SK-N-SH treated with all-trans-retinoic acid at 6 μM for 48 hours (cell line): ENCODE results near the gene TRPM2.

Experiments
- ARNTL ChIP-seq: fragments of 450-650 bp; formaldehyde crosslinking; IDR thresholded peaks from 2 replicates; pipeline ENCODE4 v1.5.0; 2020; ENCODE audit warnings: low read depth, mild to moderate bottlenecking, moderate library complexity, borderline replicate concordance
- BACH2 ChIP-seq: fragments of 250-450 bp; sonication (Bioruptor Pico); IDR thresholded peaks from 2 replicates; pipeline ENCODE4 v1.9.0; 2021; ENCODE audit warnings: mild to moderate bottlenecking, borderline replicate concordance
- CSDC2 ChIP-seq: fragments of 250-450 bp; sonication (Bioruptor Pico); IDR thresholded peaks from 2 replicates; pipeline ENCODE4 v1.5.0; 2020; ENCODE audit warnings: mild to moderate bottlenecking, moderate library complexity
- GLIS3 ChIP-seq: fragments of 250-450 bp; sonication (Bioruptor Pico); IDR thresholded peaks from 2 replicates; pipeline ENCODE4 v1.5.0; 2020; ENCODE audit warnings: mild to moderate bottlenecking, moderate library complexity
- SNAI2 ChIP-seq: fragments of 250-450 bp; sonication (Bioruptor Pico); IDR thresholded peaks from 2 replicates; pipeline ENCODE4 v1.5.0; 2020; ENCODE audit warnings: mild to moderate bottlenecking, moderate library complexity
- ZFP3 ChIP-seq: fragments of 250-450 bp; sonication (Bioruptor Pico); IDR thresholded peaks from 2 replicates; pipeline ENCODE4 v1.5.0; 2020; ENCODE audit warnings: mild to moderate bottlenecking, moderate library complexity
- ZFP30 ChIP-seq: fragments of 450-650 bp; formaldehyde crosslinking; IDR thresholded peaks from 2 replicates; pipeline ENCODE4 v1.5.0; 2022; ENCODE audit warnings: mild to moderate bottlenecking, moderate library complexity
- ZNF565 ChIP-seq: fragments of 450-650 bp; formaldehyde crosslinking; conservative IDR thresholded peaks from 2 replicates; pipeline ENCODE4 v1.5.0; 2020; ENCODE audit warnings: low read depth, mild to moderate bottlenecking, moderate library complexity
- ZNF8 ChIP-seq: fragments of 450-650 bp; formaldehyde crosslinking; IDR thresholded peaks from 2 replicates; pipeline ENCODE4 v1.5.0; 2020; ENCODE audit warnings: mild to moderate bottlenecking, moderate library complexity
- TF ChIP-seq, protein P1 (sequence below): fragments of 250-450 bp; sonication (Bioruptor Pico); IDR thresholded peaks from 2 replicates; pipeline ENCODE4 v1.8.0; 2020; ENCODE audit warnings: mild to moderate bottlenecking, moderate library complexity, borderline replicate concordance

DNA sequence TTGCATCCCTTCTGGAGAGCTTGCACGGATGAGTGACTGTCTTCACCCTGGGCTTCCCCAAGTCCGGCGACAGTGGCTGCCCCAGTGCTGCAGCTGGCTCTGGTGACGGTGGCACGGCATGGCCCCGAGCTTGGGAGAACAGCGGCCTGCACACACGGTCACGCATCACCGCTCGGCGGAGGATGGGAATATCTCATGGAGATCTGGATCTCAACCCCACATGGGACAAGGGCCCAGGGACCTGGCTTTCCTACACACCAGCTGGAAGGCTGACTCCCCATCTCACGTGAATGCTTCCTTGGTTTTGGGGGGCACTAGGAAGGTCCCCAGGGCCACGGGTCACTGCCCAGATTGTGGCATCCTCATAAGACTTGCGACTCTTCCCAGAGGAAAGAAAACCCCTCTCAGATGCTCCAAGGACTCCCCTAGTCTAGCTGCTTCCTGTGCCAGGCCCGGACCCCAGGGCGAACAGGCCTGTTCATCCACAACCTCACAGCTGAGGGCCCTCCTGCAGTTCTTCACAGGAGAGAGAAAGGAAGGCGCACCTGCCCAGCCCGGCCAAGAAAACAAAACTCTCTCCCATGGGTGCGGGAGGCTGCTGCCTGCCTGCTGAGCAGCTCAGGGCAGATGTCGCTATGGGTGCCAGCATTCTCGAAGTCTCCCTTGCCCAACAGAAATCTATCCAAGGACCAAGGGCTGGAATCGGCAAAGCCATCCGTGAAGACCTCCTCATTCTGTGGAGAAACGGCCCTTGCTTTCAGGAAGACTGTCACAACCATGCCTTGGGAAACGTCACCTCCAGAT, 24.1 kb upstream of the TRPM2 start:
- TF ChIP-seq ZFP3 (CRISPR knock-in tag) (no peak), SNAI2 (no peak), ZNF8 (no peak), ZFP30 (CRISPR knock-in tag) (no peak), ARNTL (CRISPR knock-in tag) (no peak), GLIS3 (CRISPR knock-in tag) (no peak), BACH2 (CRISPR knock-in tag) (no peak), CSDC2 (CRISPR knock-in tag) (no peak), ZNF565 (CRISPR knock-in tag) (no peak)
- TF ChIP-seq, protein P1, sequence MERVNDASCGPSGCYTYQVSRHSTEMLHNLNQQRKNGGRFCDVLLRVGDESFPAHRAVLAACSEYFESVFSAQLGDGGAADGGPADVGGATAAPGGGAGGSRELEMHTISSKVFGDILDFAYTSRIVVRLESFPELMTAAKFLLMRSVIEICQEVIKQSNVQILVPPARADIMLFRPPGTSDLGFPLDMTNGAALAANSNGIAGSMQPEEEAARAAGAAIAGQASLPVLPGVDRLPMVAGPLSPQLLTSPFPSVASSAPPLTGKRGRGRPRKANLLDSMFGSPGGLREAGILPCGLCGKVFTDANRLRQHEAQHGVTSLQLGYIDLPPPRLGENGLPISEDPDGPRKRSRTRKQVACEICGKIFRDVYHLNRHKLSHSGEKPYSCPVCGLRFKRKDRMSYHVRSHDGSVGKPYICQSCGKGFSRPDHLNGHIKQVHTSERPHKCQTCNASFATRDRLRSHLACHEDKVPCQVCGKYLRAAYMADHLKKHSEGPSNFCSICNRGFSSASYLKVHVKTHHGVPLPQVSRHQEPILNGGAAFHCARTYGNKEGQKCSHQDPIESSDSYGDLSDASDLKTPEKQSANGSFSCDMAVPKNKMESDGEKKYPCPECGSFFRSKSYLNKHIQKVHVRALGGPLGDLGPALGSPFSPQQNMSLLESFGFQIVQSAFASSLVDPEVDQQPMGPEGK (CRISPR knock-in tag), result no peak
